HG03442 (cell line): Measurements from ENCODE around the gene CLGN.
"Not testable (repeated sequence)": the region's sequence is repeated elsewhere in the genome, so short reads cannot be mapped to it uniquely, and the experiment has no call there.

Experiments used
- ATAC-seq: cut with Tn5 transposase; IDR thresholded peaks from one replicate; pipeline ENCODE4 v1.9.1; 2021; ENCODE audit warnings: mild to moderate bottlenecking, moderate library complexity; ENCODE audit not compliant: unreplicated experiment

CLGN gene

GRCh38 chr4:140427106-140427918, at the start of gene CLGN:
Gene CLGN (minus strand): TSS chr4:140427648. CDS start chr4:140413078, 14,570 bp downstream.
- ATAC-seq: peak; percentile 87

GRCh38 chr4:140472156-140472555, 44.7 kb upstream of the CLGN start:
- no peak for ATAC-seq

DNA sequence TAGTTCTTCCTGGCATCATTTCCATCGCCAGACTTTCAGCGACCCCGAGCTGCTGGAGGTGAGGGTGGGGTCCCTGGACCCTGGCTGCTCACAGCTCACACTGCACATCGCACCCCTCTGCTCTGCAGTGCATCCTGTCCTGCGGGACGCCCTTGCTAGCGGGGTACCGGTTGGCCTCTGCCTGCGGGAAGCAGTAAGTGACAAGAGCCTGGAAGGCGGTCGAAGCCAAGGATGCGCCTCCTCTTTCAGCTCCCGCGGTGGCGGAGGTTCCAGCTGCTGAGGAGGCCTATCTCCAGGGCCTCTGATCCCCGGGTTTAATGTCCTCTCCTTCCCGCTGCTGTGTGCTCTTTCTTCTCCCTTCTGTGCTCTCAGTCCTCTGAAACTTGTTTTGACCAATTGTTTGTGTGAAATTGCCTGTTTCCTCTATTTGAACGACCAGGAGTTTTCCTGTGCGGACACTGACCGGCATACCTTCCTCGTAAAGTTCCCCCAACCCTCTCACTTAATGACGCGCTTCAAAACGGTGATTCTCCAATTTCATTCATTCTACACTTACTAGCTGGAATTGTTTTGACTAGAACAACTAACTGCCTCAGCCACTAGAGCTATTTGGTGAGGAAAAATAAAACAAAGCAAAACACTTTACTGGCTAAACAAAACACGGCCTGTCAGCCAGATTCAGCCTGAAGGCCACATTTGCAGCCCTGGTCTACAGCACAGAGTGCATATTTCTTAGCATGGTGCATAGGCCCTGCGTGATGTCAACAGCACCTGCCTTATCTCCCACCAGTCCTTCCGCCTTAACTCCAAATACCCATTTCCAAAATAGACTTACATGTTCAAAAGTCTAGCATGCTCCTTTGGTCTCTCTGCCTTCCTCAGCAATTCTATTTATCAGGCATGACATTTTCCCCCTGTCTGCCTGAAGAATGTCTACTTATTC, 42.6 kb upstream of the CLGN start:
- ATAC-seq: no peak

DNA sequence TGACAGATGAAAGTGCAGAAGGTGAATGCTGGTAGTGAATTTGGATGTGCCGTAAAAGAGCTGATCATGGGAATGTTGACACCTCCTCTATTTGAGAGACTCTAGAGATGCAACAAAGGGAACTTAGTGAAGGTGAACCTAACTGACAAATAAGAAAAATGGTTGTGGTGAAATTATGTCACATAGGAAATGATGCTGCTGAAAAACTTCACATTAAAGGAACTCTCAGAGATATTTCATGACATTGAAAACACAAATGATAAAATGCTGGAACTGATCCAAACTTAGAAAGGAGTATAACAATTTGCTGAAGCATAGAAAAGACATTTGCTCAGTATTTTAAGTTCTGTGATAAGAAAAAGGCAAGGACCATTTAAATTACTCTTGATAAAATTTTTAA, 38.7 kb upstream of the CLGN start:
- ATAC-seq: no peak

DNA sequence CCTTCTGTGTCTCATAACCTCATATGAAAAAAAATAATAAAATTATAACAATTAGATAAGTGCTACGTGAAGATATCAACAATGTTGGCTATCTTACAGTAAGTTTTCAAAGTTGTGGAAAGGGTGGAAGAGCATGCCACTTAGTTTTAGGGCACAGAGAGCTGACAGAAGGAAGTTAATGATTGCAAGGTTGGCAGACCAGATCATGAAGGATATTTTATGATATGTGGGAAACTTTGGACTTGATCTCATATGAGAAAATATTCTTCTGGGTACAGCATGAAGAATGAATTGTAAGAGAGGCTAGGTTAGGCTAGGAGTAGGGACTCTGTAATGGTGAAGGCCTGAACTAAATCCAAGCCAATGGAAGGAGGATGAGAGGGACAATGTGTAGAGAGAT, 36.2 kb upstream of the CLGN start:
- ATAC-seq: no peak

DNA sequence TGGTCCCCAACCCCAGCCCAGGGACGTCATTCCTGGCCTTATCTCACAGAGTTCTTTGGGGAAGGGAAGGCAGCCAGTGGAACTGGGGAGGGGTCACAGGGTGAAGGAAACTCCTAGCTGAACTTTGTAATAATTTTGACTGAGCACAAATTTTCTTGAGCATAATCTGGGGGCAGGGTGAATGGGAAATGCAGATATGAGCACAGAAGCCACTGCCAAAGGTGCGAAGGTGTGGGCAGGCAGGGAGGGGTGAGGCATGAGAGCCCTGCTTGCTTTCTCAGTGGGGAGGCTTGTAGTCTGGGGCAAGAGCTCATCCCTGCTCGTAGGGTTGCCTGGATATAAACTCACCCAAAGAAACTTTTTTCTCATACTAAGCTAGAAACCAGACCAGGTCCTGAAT, 35.7 kb upstream of the CLGN start:
- ATAC-seq: no peak

DNA sequence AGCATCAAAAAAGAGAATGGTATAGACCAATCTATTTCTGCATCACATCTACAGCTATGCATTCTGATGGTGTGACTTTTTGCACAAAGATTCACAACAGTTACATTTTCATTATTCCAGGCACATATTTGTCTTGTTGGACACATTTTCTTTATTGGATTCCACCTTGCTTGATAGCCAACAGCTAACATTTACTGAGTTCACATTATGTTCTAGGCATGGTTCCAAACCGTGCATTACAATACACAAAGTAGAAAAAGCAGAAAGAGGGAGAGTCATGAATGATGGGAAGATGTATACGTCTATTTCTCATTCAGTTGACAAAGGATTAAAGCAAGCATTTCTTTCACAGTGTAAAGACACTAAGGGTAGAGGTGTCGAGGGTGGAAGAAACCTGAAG, 22.9 kb upstream of the CLGN start:
- ATAC-seq: no peak

DNA sequence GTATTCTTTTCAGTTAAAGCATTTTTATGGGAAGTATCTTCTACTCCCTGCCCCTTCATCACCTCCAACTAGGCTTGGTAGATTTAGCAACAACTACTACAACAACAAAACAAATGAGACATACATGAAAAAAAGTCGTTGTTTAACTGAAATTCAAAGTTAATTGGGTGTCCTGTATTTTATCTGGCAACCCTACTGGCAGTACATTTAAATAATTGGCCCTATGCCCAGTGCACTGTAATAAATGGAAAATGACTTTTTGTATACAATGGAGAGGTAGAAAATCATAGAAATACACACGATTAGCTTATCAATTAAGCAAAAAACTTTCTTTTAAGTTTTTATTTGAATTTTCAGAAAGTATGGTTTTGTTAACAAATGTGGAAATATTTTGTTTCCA, 21.4 kb upstream of the CLGN start:
- ATAC-seq: no peak

- ATAC-seq: no peak
Measured at GRCh38 chr4:140448162-140448561, 20.7 kb upstream of the CLGN start.

GRCh38 chr4:140444347-140444746, 16.9 kb upstream of the CLGN start:
- ATAC-seq: not testable (repeated sequence)

DNA sequence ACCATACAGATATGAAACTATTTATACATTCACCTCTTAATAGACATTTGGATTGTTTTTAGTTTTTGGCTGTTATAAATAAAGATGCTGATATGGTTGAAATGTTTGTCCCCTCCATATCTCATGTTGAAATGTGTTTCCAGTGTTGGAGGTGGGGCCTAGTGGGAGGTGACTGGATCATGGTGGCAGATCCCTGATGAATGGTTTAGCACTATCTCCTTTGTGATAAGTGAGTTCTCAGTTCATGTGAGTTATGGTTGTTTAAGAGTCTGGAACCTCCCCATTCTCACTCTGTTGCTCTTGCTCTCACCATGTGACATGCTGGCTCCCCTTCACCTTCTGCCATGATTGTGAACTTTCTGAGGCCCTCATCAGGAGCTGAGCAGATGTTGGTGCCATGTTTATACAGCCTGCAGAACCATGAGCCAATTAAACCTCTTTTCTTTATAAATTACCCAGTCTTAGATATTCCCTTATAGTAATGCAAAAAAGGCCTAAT, 12.2 kb upstream of the CLGN start:
- ATAC-seq: no peak

DNA sequence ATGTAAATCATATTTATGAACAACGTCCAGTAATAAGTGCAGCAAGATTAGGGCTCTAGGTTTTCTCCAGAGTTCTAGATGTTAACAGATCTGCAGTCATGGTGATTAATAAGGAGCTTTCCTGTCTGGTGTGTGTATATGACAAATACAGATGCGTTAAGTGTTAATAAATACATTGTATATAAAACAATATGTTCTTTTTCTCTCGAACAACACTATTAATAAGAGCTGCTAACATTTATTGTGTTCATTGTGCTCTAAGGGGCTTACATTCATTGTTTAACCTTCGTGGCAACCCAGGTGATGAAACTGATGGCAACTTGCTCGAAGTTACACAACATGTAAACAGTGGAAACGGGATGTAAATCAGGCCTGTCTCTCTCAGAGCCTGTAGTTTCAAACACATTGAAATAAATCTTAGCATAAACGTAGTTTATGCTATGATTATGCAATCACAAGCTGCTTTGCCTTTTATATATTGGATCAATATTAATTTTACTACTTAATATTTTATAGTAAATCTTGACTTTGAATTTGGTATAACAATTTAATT, 547 bp upstream of the CLGN start:
- no peak for ATAC-seq

GRCh38 chr4:140426610-140427105, 790 bp downstream of the CLGN start:
- peak; percentile 9 for ATAC-seq

- ATAC-seq: no peak
Measured at GRCh38 chr4:140423106-140423505, 4.3 kb downstream of the CLGN start.

GRCh38 chr4:140413130-140413969, 14.1 kb downstream of the CLGN start:
- ATAC-seq: not testable (repeated sequence)

GRCh38 chr4:140408974-140409373, 18.5 kb downstream of the CLGN start:
- no peak for ATAC-seq

DNA sequence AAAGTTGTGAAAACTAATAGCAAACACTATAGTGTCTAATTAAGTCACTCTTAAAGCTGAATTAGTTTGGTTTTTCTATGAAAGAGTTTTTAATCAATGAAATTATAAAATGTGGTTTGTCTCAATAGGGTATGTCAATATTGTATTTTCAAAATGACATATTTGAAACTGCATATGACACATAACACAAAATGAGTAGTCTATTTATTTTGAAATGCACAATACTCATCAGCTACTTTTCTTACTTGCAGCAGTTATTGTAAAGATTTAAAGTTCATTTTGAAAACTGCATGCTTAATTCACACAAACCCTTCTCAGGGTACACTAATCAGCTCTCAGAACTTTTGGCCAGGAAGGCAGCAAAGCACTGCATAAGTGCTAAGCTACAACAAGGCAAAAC, 21.2 kb downstream of the CLGN start:
- ATAC-seq: no peak

DNA sequence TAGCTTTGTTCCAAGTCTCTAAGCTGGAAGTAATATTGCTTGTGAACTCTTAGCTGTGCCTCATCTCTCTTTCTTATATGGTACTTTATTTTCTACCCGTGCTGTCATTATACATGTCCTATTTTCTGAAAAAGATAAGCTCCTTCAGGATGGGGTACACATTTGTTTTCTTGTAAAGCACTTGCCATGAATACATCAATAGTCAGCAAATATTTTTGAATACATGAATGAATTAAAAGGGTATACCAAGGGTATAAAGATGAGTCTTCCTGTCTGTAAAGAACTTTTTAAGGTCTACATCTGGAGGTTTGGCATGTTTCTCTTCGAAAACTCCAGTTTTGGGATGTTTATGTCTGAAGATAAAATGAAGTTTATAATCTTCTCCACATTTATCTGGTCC, 27.3 kb downstream of the CLGN start:
- ATAC-seq: no peak

GRCh38 chr4:140395668-140396067, 31.8 kb downstream of the CLGN start:
- no peak for ATAC-seq

DNA sequence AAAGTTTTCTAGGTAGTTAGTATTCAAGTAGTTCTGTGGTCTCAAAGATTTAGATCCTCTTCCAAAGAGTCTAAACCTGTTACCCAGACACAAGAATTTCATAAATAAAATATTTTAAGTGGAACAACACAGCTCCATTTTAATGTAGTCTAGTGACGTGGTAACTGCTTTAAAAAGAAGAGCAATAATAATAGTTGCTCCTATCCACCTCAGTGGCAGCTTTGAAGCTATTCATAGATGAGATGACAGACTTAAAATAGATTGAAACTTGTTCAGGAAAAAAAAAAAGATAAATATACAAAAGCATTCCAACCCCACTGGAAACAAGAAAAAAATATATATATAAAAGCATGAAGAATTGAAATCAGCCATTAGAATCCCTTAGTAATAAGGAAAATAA, 39.4 kb downstream of the CLGN start:
- no peak for ATAC-seq
